PC-3 (cell line): ENCODE results near the gene IFNA16. TPM values are rescaled to one million over a fixed set of nuclear protein-coding genes. Genes with fewer than 3 reads are reported as not detected.
A peak's percentile ranks its signal among the peaks of the same experiment; 100 is the strongest.
"Not testable (repeated sequence)": the region's sequence is repeated elsewhere in the genome, so short reads cannot be mapped to it uniquely, and the experiment has no call there.

Experiments used
- ATAC-seq: fragments of 200-7000 bp; cut with Tn5 transposase; 2 replicates; pipeline ENCODE4 v1.9.1; 2020; ENCODE audit warnings: mild to moderate bottlenecking, moderate library complexity
- BruUV-seq: library from RNA; stranded (reverse); fragments of 400-500 nt; replicated peaks from 2 replicates; lab custom pipeline; 2021; lab: Mats Ljungman, UMichigan
- CTCF ChIA-PET: fragments of 300-600 bp; sonication (Branson Sonifier 250); formaldehyde crosslinking; loops from one replicate; lab custom pipeline; 2022; ENCODE audit warnings: antibody characterized with exemption; lab: Charles Lee
- POLR2A ChIA-PET: fragments of 300-600 bp; sonication (Branson Sonifier 250); formaldehyde crosslinking; loops from one replicate; lab custom pipeline; 2022; ENCODE audit warnings: antibody characterized with exemption; ENCODE audit not compliant: unreplicated experiment; lab: Charles Lee
- DNase-seq: peaks from one replicate; pipeline ENCODE4 v3.0.0-alpha.2; 2015
- H2AFZ ChIP-seq: fragments of 300-600 bp; sonication (generic); 2 replicates; pipeline ENCODE4 v1.6.0; 2016; ENCODE audit warnings: antibody characterized with exemption, low read length
- H3F3A ChIP-seq: fragments of 300-600 bp; sonication (generic); one replicate; pipeline ENCODE4 v1.6.0; 2017; ENCODE audit warnings: antibody characterized with exemption, low read length, control low read depth, mild to moderate bottlenecking; ENCODE audit not compliant: unreplicated experiment
- H3K27ac ChIP-seq: fragments of 300-600 bp; sonication (generic); 2 replicates; pipeline ENCODE4 v1.5.1; 2016; ENCODE audit warnings: mild to moderate bottlenecking, low read length
- H3K27me3 ChIP-seq: fragments of 300-600 bp; sonication (generic); 2 replicates; pipeline ENCODE4 v1.6.1; 2016; ENCODE audit warnings: low read length, mixed read lengths
- H3K36me3 ChIP-seq: fragments of 300-600 bp; sonication (generic); 2 replicates; pipeline ENCODE4 v1.6.1; 2016; ENCODE audit warnings: low read depth, mixed run types, low read length, mixed read lengths
- H3K4me1 ChIP-seq: fragments of 300-600 bp; sonication (generic); 2 replicates; pipeline ENCODE4 v1.5.1; 2016; ENCODE audit warnings: low read length; ENCODE audit not compliant: insufficient read depth
- H3K4me2 ChIP-seq: fragments of 300-600 bp; sonication (generic); 2 replicates; pipeline ENCODE4 v1.6.0; 2016; ENCODE audit warnings: low read length
- H3K4me3 ChIP-seq: fragments of 300-600 bp; sonication (generic); 2 replicates; pipeline ENCODE4 v1.5.1; 2016; ENCODE audit warnings: mild to moderate bottlenecking, low read length, mixed read lengths
- H3K79me2 ChIP-seq: fragments of 300-600 bp; sonication (generic); 2 replicates; pipeline ENCODE4 v1.6.1; 2017; ENCODE audit warnings: low read length, mixed read lengths
- H3K9ac ChIP-seq: fragments of 300-600 bp; sonication (generic); 2 replicates; pipeline ENCODE4 v1.6.0; 2016; ENCODE audit warnings: mild to moderate bottlenecking, low read length
- H3K9me2 ChIP-seq: fragments of 300-600 bp; sonication (generic); replicated peaks from 2 replicates; pipeline ENCODE4 v1.6.1; 2016; ENCODE audit warnings: mixed run types, low read length, mixed read lengths
- H3K9me3 ChIP-seq: fragments of 300-600 bp; sonication (generic); 2 replicates; pipeline ENCODE4 v1.6.1; 2016; ENCODE audit warnings: low read length, mixed read lengths
- H4K20me1 ChIP-seq: fragments of 300-600 bp; sonication (generic); 2 replicates; pipeline ENCODE4 v1.6.1; 2016; ENCODE audit warnings: low read length, mixed read lengths
- CTCF ChIP-seq: fragments of 300-600 bp; sonication (generic); conservative IDR thresholded peaks from 2 replicates; pipeline ENCODE4 v1.5.1; 2017; ENCODE audit warnings: antibody characterized with exemption, low read depth, mild to moderate bottlenecking, low read length
- EZH2 ChIP-seq: fragments of 300-600 bp; sonication (generic); IDR thresholded peaks from one replicate; pipeline ENCODE4 v1.6.1; 2017; ENCODE audit warnings: antibody characterized with exemption, mild to moderate bottlenecking, low read length; ENCODE audit not compliant: unreplicated experiment
- EZH2phosphoT487 ChIP-seq: fragments of 300-600 bp; sonication (generic); IDR thresholded peaks from 2 replicates; pipeline ENCODE4 v1.6.1; 2018; ENCODE audit warnings: mild to moderate bottlenecking, antibody characterized with exemption, low read length, borderline replicate concordance
- intact Hi-C: fragments of 100-400 bp; cut with micrococcal nuclease; formaldehyde crosslinking; loops from 2 replicates; pipeline ENCODE4 v1.9.0; 2023
- total RNA-seq: library from RNA; depleted of rRNA; stranded (reverse); fragments of >200 nt; gene quantifications from 2 replicates; pipeline ENCODE4 v1.2.3, GENCODE V29; 2014

The IFNA16 gene
- total RNA-seq, 1 experiment from 2014 or later: not detected

GRCh38 chr9:21182810-21183736 is 34.0 kb downstream of the IFNA16 start:
- H3K36me3 ChIP-seq, H3K9me2 ChIP-seq, H3K9me3 ChIP-seq, H3F3A ChIP-seq, H3K9ac ChIP-seq, BruUV-seq, H4K20me1 ChIP-seq, intact Hi-C loops, H3K27ac ChIP-seq, H3K4me1 ChIP-seq, H3K27me3 ChIP-seq, H3K79me2 ChIP-seq, H3K4me2 ChIP-seq, H3K4me3 ChIP-seq, POLR2A ChIA-PET, H2AFZ ChIP-seq: not testable (repeated sequence)
- peak; percentile 63 for ATAC-seq
- CTCF ChIA-PET: interaction anchor here (0.6 to 1.2 kb wide), 4 partner anchors 12 to 116 kb away, joined by 3 to 5 read pairs (median 5); no protein-coding TSS in a partner anchor
- peak; percentile 32 for DNase-seq
- peak; percentile 56 for TF ChIP-seq CTCF

GRCh38 chr9:21174671-21175070 is 42.4 kb downstream of the IFNA16 start:
- H3K4me1 ChIP-seq: no peaks in the 10 kb centered on the region
- intact Hi-C loops: no loop called here
- POLR2A ChIA-PET: no interaction called here
- ATAC-seq (no peak), DNase-seq (no peak)
- no TSS peak for BruUV-seq
- no peak overlapping the region for H3K9ac ChIP-seq
- H3K9me2 ChIP-seq: no peaks in the 10 kb centered on the region
- H3K79me2 ChIP-seq: no peaks in the 10 kb centered on the region
- no peak overlapping the region for H3K4me2 ChIP-seq
- H3K27ac ChIP-seq: no peak overlapping the region
- TF ChIP-seq EZH2 (no peak), EZH2phosphoT487 (no peak), CTCF (no peak)
- H3F3A ChIP-seq: no peaks in the 10 kb centered on the region
- CTCF ChIA-PET: no interaction called here
- H3K9me3 ChIP-seq: no peaks in the 10 kb centered on the region
- H4K20me1 ChIP-seq: no peaks in the 10 kb centered on the region
- H3K27me3 ChIP-seq: peaks cover 24% of the 10 kb centered on the region
- H3K36me3 ChIP-seq: no peaks in the 10 kb centered on the region
- H2AFZ ChIP-seq: no peak overlapping the region
- no peak overlapping the region for H3K4me3 ChIP-seq

GRCh38 chr9:21172156-21172555 is 45.0 kb downstream of the IFNA16 start:
- H3K9ac ChIP-seq: no peak overlapping the region
- no peak overlapping the region for H3K27ac ChIP-seq
- no TSS peak for BruUV-seq
- H3K79me2 ChIP-seq: no peaks in the 10 kb centered on the region
- no peak overlapping the region for H3K4me3 ChIP-seq
- POLR2A ChIA-PET: no interaction called here
- H4K20me1 ChIP-seq: no peaks in the 10 kb centered on the region
- no peak for DNase-seq
- ATAC-seq: no peak
- CTCF ChIA-PET: no interaction called here
- H3F3A ChIP-seq: no peaks in the 10 kb centered on the region
- no peaks in the 10 kb centered on the region for H3K9me2 ChIP-seq
- no peak for TF ChIP-seq EZH2
- TF ChIP-seq CTCF: no peak
- no peak for TF ChIP-seq EZH2phosphoT487
- intact Hi-C loops: no loop called here
- no peaks in the 10 kb centered on the region for H3K36me3 ChIP-seq
- H3K4me1 ChIP-seq: no peaks in the 10 kb centered on the region
- no peaks in the 10 kb centered on the region for H3K9me3 ChIP-seq
- no peak overlapping the region for H2AFZ ChIP-seq
- no peak overlapping the region for H3K4me2 ChIP-seq
- H3K27me3 ChIP-seq: peaks cover 15% of the 10 kb centered on the region
